A204.1 (cell line): ENCODE data around the gene TMOD2.

Source experiments
- FAIRE-seq: peaks from 2 replicates; lab custom pipeline; 2012; peaks lifted over from hg19 to GRCh38; lab: Jason Lieb, UNC

TMOD2 gene

GRCh38 chr15:51861557-51862359 lies 110.4 kb downstream of the TMOD2 start:
- no peak for FAIRE-seq

- no peak for FAIRE-seq
Observed at GRCh38 chr15:51863131-51863530, 111.7 kb downstream of the TMOD2 start.

GRCh38 chr15:51864408-51865056 lies 113.1 kb downstream of the TMOD2 start:
- no peak for FAIRE-seq

GRCh38 chr15:51865317-51865716 lies 113.9 kb downstream of the TMOD2 start:
- FAIRE-seq: no peak
